Stimulated activated CD8-positive, alpha-beta memory T cell treated with anti-CD3 and anti-CD28 coated beads, Interleukin-4, amount 100 ng/mL, for 24 hours (primary cell): ENCODE data around the gene MISP.
A peak's percentile ranks its signal among the peaks of the same experiment; 100 is the strongest.

Experiments used
- DNase-seq: peaks from one replicate; pipeline ENCODE4 v3.0.0-alpha.2; 2020; ENCODE audit warnings: low read depth

The MISP gene

GRCh38 chr19:746956-747355 is 4.0 kb upstream of the MISP start:
- DNase-seq, result no peak

DNA sequence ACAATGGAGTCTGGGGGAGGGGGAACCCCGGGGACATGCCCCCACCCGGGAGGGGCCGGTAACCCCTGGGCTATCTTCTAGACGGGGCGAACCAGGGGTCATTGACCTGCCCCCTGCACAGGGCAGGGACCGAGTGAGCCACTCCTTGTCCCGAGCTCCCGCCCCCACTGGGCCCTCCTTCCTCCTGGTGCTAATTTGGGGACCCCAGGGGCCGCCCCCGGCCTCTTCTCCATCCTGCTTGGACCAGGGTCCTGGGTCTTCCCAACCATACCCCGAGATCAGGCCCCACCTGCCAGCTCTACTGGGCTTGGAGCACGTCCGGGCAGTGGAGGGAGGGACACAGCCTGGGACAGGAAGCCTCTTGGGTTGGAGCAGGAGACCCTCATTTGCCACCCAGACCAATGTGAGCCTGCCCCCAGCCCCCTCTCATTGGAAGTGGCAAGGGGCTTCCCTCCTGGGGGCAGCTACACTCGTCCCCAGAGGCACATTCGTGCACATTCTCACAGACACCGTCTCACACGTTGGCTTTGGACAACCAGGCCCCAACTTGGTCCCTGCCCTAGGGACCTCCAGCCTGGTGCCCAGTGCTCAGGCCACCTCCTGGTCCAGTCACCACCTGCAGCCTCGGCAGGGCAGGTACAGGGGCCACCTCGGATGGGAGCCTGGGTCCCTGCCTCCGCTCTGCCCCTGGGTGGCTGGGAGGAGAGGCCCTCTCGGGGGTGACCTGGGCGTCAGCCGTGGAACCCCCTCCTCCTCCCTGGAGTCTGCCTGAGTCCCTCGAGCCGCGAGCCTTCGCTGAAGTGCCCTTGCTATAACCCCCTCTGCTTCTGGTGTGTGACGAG is 3.3 kb upstream of the MISP start:
- no peak for DNase-seq

GRCh38 chr19:748274-748598 is 2.7 kb upstream of the MISP start:
- no peak for DNase-seq

DNA sequence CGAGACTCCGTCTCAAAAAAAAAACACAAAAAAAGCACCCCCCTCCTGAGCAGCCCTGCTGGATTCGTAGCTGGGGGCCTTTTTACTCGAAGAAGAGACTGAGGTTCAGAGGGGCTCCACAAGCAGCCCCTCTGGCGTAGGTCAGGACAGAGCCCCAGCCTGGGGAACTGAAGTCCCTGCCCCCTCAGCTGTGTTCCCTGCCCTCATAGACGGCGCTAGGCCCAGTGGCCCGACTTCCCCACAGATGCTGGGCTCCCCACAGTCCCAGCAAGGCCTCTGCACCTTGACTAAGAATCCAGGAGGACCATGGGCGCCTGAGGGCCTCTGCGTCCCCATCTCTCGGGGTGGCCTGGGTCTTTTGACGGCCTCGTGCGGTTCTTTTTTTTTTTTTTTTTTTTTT is 1.1 kb upstream of the MISP start:
- DNase-seq, result no peak

- no peak for DNase-seq
These were observed 809 bp downstream of the MISP start for GRCh38 chr19:751501-752341.

DNA sequence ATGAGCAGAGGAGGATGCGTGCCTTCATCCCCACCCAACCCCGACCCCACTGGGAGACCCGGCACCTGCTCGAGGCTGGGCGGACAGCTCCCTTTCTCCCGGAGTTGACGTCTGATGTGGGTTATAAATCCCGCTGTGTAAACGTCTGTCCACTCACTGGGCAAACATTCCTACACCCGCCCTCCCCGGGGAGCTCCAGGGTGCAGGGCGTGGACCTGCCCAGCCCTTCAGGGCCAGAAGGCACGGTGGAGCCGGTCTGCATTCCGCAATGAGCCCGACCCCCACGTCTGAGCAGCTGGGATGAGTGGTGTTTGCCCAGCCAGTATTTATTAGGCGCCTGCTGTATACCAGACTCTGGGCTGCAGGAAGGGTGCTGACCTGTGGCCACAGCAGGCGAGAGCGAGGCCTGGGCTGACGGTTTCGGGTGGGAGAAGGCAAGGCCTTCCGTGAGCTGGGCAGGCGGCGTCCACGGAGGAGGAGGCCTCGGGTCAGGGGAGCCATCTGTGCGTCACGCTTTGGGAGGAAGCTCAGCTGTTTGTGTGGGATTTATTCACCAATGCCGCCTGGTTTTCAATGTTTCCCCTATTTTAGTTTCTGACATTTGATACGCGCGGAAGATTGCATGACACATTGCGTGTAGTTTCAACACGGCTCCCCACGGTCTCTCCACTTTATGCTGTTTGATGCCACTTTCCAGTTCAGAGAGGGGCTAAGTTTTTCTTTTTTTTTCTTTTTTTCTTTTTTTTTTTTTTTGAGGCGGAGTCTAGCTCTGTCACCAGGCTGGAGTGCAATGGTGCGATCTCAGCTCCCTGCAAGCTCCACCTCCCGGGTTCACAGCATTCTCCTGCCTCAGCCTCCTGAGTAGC is 2.0 kb downstream of the MISP start:
- no peak for DNase-seq

- DNase-seq, result no peak
These were observed 3.6 kb downstream of the MISP start for GRCh38 chr19:754530-754929.

DNA sequence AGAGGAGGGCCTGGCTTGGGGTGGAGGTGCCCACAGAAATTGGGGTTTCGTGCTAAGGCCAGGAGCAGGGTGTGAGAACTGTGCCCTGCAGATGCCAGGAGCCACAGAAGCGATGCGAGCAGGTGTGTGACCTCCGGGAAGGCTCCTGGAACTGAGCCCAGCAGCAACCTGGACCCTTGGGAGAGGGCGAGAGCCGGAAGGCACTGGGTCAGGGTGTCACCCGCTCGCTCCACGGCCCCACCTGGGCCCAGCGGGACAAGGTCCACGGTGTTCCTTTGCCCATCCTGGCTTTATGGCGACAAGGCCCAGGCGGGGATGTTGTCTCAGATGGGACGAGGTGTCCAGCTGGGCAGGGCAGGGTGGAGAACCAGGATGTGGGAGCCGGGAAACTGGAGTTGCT is 4.2 kb downstream of the MISP start:
- DNase-seq, result no peak

GRCh38 chr19:756236-756635 is 5.3 kb downstream of the MISP start:
- no peak for DNase-seq

- no peak for DNase-seq
These were observed 6.1 kb downstream of the MISP start for GRCh38 chr19:756821-757688.

GRCh38 chr19:757811-758668 is 7.1 kb downstream of the MISP start:
- no peak for DNase-seq

DNA sequence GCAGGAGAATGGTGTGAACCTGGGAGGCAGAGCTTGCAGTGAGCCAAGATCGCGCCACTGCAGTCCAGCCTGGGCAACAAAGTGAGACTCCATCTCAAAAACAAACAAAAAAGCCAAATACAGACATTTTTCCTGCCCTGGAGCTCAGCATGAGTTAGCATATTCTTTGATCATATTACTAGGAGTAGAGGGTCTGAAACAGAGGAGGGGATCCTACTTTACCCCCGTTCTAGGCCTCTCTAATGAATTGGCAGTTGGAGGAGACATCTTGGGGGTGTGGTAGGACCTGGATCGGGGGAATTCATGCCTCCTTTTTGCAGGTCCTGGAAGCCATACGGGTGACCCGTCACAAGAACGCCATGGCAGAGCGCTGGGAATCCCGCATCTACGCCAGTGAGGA is 12.3 kb downstream of the MISP start:
- no peak for DNase-seq

DNA sequence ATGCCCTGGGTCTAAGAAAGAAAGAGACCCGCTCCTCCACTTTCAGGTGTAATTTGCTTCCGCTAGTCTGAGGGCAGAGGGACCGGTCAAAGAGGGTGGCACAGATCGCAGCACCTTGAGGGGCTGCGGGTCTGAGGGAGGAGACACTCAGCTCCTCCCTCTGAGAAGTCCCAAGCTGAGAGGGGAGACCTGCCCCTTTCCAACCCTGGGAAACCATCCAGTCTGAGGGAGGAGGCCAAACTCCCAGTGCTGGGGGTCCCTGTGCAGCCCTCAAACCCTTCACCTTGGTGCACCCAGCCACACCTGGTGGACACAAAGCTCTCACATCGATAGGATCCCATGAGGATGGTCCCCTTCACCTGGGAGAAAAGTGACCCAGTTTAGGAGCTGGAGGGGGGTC is 13.0 kb downstream of the MISP start:
- no peak for DNase-seq

DNA sequence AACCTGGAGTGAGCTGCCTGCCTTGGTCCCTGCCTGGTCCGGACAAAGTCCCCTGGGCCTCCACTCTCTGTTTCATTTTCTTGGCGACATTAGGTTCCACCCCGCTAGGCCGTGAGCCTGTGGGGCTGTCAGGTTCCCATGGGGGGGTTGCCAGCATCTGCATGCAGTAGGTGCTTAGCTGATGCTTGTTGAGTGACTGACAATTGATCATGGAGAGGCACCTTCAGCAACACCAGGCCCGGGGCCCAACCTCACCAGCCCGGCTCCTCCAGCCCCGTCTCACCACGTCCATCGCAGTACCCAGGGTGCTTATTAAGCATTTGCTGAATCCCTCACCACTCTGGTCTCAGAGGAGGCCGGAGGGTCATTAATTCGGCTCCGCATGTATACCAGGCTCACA is 13.4 kb downstream of the MISP start:
- no peak for DNase-seq

DNA sequence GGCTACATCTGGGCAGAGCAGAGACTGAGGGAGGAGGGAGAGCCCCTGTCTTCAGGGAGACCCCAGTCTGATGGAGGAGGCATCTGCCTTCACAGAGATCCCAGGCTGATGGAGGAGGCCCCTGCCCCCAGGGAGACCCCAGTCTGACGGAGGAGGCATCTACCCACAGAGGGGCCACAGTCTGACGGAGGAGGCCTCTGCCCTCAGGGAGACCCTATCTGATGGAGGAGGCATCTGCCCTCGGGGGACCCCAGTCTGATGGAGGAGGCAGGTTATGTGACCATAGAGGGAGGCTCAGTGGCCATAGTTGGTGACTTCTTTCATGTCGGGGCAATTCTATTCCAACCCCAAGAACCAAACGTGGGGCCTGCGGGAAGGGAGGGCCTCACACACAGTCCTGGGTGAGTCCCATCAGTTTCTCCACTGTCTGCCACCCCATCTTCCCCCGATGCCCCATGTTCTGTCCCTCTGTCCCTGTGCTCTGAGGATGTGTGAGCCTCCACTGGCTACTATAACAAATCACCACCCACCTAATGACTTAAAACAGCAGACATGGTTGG is 14.3 kb downstream of the MISP start:
- no peak for DNase-seq

DNA sequence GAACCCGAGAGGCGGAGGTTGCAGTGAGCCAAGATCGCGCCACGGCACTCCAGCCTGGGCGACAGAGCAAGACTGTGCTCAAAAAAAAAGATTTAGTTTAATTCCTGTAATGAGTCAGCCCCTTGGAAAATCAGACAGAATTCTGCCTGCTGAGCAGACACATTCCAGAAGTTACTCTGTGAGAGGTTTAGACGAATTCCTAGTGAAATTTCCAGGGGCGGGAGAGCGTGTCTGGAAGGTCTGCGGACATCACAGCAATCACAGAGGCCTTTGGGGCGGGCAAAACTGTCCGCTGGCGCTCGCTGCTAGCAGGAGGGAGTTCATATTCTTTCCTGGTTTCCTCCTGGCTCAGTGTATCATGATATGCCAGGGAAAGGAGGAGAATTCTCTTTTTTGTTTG is 17.5 kb downstream of the MISP start:
- DNase-seq, result no peak

- no peak for DNase-seq
These were observed 18.7 kb downstream of the MISP start for GRCh38 chr19:769616-770015.

DNA sequence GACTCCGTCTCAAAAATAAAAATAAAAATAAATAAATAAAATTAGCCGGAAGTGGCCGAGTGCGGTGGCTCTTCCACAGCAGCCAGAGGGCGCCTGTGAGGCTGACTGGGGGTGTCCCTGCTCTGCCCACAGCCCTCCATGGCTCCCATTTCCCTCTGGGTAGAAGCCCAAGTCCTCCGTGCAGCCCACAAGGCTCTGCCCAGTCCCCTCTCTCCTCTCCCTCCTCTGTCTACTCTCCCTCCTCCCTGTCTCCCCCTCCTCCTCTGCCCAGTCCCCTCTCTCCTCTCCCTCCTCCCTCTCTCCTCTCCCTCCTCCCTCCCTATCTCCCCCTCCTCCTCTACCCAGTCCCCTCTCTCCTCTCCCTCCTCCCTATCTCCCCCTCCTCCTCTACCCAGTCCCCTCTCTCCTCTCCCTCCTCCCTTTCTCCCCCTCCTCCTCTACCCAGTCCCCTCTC is 20.4 kb downstream of the MISP start:
- peak; percentile 9 for DNase-seq

DNA sequence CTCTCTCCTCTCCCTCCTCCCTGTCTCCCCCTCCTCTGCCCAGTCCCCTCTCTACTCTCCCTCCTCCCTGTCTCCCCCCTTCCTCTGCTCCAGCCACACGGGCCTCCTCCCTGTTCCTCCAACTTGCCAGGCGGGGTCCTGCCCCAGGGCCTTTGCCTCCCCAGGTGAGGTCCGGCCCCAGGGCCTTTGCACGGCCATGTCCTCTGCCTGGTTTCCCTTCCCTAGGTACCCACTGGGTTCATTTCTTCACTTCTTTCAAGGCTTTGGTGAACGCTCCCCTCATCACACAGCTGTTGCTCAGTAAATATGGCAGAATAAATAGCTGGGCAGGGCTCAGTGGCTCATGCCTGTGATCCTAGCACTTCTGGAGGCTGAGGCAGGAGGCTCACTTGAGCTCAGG is 21.2 kb downstream of the MISP start:
- no peak for DNase-seq

GRCh38 chr19:772730-773436 is 22.0 kb downstream of the MISP start:
- DNase-seq, result no peak
